ENCODE measurements around the gene FERD3L.
"Not testable (repeated sequence)": the region's sequence is repeated elsewhere in the genome, so short reads cannot be mapped to it uniquely, and the experiment has no call there.

Gene FERD3L

DNA sequence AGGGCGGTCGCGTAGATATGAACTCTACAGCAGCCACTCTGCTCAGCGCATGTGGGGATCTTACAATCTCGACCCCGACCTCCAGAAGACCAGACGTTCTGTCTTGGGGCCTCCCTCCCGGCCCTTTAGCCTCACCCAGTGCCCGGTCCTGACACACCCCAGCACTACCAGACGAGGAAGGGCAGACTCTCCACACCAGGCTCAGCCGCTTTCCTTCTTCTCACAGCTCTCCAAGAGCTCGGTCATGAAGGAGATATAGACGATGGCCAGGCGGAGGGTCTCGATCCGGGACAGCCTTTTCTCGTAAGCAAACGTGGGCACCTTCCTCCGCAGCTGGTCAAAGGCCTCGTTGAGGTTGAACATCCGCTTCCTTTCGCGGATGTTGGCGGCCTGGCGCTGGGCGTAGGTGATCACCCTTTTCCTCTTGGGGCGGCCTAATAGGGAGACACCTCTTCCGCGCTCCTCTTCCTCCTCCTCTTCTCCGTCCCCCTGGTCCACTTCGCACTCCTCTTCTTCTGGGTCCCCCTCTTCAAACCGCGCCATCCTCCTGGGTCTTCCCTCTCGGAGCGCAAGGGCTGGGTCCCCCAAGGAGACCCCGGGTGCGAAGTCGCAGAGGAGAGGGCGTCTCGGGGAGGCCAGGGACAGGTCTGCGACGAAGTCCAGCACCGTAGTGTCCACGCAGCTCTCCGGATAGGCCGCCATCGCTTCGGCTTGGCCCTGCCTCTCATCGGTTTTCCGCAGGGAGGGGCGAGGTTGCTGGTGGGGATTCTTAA lies at the start of gene FERD3L:
FERD3L (minus strand) TSS at position 761 of the 773 bp plus-strand sequence; CDS start at position 702, 59 bp downstream.
- no peak for DNase-seq

- DNase-seq, result not testable (repeated sequence)
These were observed 49.2 kb upstream of the FERD3L start for GRCh38 chr7:19194417-19194816.

- DNase-seq, result no peak
These were observed 36.4 kb upstream of the FERD3L start for GRCh38 chr7:19181634-19182033.

DNA sequence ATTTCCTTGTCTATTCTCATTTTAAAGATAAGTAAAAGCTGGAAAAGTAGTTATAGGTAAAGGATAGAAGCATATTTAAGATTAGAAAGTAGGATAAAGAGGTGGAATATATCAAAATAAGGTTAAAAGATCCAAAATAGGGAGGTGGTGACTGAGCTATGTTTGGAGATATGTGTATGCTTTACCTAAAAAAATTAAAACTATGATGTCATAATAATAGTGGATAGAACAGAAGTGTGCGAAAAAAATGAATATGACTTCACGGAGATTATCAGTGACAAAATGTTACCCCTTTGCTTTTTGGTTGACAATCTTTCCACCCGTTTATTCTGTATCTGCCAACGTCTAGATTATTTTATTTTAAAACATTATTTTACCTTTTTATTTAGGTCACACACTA lies 33.4 kb upstream of the FERD3L start:
- DNase-seq, result no peak

DNA sequence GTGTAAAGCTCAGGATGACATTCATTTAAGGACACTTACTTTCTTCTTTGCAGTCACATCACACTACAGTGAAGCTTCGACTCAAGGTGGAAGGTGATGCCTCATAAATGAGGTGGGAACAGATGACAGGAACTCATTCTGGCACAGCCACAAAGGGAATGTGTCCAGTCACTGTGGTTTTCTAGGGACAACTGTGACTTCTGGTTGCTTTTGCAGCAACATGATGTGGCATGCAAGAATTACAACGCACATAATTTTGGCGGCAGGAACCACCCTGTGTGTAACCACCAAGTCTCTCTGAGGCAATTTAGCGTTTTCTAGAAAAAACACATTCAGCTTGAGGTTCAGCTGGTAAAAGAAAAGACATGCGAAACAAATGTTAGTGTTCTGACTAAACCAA lies 32.0 kb upstream of the FERD3L start:
- no peak for DNase-seq

DNA sequence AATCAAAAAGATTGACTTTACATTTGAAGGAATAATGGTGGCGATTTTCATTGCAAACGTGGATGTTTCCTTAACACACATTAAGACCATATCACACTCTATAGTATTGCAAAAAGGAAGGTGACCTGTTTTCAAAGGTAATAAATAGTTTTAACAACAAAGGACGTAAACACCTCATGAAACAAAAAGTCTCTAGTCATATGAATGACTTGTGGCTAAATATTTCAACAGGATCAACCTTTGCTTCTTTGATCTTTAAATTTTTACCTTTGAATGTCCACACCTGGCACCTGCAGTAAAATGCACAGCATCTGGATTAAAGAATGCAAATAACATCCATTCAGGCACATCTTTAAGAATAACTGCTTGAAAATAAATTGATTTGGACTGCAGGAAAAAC lies 30.0 kb upstream of the FERD3L start:
- no peak for DNase-seq

DNA sequence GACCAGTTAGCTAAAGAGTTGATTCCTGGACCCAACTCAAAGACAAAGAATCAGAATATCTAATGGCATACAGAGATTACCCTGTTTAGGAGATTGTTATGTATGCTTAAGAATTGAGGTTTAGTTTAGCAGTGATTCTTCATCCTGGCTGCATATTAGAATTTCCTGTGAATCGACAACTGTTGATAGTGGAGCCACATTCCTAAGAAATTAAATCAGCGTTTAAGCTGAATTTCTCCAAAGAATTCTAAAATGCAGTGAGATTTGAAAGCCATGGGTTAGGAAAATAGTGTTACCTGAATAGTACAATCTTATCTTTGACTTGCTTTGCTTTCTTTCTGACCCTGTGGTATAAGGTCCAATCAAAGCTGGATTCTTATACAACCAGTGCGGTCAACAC lies 16.4 kb upstream of the FERD3L start:
- DNase-seq, result no peak

- DNase-seq, result no peak
These were observed 1.5 kb upstream of the FERD3L start for GRCh38 chr7:19146699-19147098.

DNA sequence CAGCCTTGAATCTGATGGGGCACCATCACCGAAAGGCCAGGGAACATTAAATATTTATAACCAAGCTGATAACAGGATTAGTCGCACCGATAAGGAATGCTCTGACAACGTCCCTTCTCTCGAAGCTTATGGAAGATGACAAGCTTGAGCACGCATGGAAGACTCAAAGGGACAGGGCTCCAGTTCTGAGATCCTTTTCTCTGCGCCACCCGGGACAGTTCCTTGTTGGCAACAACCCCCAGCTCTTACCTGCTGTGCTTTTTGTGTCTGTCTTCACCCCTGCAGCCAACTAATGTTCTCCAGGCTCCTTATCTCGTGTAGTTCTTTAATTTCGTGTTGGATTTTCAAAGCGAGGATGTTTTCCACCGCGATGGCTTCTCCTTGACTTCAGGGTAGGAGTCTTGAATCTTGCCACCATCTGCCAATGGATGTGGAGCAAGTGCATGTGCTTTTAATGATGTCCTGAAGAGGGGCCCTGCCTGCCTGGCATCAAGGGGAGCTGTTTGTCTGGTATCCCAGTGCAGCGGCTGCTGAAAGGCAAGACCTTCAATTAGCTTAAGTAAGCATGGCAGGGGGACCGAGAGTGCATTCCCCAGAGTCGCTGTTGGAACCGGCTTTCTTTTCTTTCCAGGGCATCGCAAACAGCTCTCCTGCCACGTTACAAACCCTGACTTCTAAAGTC lies 354 bp upstream of the FERD3L start:
- no peak for DNase-seq

- DNase-seq, result no peak
These were observed 1.2 kb downstream of the FERD3L start for GRCh38 chr7:19143881-19144574.

DNA sequence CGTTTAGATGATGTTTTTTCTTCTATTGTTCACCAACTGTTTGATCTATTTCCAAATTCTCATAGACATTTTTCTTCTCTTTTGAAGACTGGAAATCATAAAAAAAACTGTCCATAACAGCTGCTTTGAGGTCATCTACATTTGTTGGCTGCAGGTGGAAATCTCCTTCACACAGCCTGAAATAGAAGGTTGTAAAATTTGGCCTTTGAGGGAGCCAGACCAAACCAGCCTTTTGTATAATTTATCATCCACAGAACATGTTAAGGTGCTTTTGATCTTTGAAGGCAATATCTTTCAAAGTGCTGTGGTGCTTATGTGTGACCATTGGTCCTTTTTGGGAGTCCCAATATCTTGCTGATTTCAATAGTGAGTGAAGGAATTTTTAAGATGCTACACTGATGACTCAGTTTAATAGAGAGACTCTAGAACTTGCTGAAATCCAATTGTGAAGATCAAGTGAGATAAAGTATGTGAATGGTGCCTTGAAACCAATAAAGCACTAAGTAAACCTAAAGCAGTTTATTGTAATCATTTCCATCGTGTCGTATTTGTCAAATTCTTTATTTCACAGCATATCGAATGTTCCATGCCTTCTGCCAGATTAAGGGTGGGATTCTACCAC lies 5.4 kb downstream of the FERD3L start:
- no peak for DNase-seq

DNA sequence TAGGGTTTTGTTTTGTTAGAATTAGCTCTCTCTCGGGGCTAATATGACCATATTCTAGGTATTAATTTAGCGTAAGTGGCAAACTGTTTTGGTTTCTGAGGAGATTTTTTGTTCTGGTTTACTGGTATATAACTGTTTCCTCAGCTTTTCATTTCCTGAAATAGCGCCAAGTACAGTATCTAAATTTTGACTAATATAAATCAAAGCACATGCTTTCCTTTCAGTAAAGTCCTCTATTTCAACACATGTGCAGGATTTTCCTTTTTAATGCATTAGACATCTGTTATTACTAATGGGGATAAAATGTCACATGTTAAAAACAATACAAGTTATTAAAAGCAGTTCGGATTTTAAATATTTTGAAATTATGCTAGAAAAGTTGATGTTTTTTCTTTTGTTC lies 11.3 kb downstream of the FERD3L start:
- no peak for DNase-seq

- no peak for DNase-seq
These were observed 11.8 kb downstream of the FERD3L start for GRCh38 chr7:19133390-19133789.

- DNase-seq, result no peak
These were observed 16.4 kb downstream of the FERD3L start for GRCh38 chr7:19128856-19129255.

DNA sequence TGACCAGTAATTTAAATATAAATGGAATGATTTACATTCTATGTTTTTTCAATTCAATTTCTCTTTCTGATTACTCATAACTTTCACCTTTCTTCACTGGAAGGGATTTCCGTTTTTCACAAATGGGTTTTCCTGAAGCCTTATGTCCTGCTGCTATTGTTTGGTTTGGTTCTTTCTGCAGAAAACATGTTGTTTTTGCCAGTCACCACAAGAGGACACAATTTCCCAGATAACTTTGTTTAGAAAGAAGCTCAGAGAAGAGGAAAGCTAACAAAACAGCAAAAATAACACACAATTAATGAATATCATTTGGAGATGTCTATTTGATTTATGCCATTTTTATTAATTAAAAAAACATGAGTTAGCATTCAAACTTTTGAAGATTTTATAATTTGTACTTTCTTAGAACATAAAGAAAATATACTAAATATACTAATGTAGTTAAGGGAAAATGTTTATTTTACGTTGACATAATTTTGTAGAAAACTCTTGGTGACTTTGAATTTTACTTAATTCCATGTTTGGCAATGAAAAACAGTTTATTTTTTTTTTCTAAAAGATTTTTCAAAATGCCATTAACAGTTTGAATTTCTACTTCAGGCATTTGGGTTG lies 23.1 kb downstream of the FERD3L start:
- DNase-seq, result no peak

DNA sequence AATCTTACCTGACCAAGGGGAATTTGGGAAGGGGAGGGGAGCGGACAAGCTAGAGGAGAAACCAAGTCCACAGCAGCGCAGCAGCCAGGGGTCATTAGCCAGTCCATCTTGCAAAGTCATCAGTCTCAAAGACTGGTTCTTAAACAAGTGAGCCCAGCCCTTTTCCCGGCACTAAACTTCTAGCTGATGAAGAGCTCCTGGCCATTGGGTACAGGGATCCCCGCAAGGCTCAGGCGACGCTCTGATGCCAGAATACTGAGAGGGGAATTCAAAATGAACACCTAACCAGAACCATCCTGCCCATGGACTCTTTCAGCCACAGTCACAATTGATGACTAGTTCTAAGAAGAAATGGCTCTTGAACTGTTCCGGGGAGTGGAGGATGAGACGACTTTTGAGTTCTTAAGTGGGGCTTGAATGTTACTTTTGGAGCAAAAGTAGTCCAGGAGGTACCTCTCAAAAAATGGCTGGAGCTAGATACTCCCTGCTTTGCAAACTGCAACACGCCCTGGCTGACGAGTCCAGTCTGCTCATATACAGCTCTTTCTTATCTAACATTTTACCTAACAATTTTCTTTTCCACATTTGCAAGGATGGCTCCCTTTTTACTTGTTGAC lies 25.2 kb downstream of the FERD3L start:
- no peak for DNase-seq

DNA sequence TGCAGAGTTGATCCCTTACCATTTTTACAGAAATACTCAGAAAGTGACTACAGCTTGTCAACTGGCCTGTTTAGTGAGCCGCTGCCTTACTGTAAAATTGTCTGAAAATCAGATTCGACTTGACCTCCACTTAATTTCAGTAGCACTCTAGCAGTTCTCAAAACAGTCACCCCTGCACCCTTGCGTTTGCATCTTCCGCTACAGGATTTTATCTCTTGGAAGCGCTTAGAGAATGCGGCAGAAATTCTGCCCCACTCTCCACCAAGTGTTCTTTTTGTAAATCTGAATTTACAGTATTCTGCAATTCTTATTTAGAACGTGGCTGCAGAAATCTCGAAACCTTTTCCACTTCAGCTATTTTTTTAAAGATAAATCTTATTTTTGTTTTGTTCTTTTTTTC lies 25.8 kb downstream of the FERD3L start:
- DNase-seq, result no peak

- no peak for DNase-seq
These were observed 26.4 kb downstream of the FERD3L start for GRCh38 chr7:19118636-19119371.

GRCh38 chr7:19117870-19118608 lies 27.2 kb downstream of the FERD3L start:
- DNase-seq, result no peak
